ENCODE data around the gene ANKRD33B.

GRCh38 chr5:10581424-10581748 lies 17.5 kb downstream of the ANKRD33B start:
- no peak for TF ChIP-seq EZH2phosphoT487 (IDR thresholded peaks at IDR 0.05; ENCODE audit: borderline replicate concordance, low read length)
- no peak for TF ChIP-seq CTCF (conservative IDR thresholded peaks at IDR 0.05; ENCODE audit: low read depth, low read length)
- no peak for TF ChIP-seq EZH2 (IDR thresholded peaks at IDR 0.05; ENCODE audit: low read length, unreplicated experiment)

All from PC-3 (cell line).